HepG2 (cell line): Measurements from ENCODE around the gene VAPB. TPM values are rescaled to one million over a fixed set of nuclear protein-coding genes. Genes with fewer than 3 reads are reported as not detected.

ENCODE experiments used
- ATAC-seq: fragments of 200-7000 bp; cut with Tn5 transposase; 3 replicates; pipeline ENCODE4 v1.9.1; 2020; ENCODE audit warnings: mild to moderate bottlenecking, moderate library complexity
- BruUV-seq: library from RNA; stranded (reverse); fragments of 400-500 nt; replicated peaks from 2 replicates; lab custom pipeline; 2021; lab: Mats Ljungman, UMichigan
- CTCF ChIA-PET: fragments of 300-600 bp; formaldehyde crosslinking; extraction: SDS; loops from one replicate; lab custom pipeline; 2021; ENCODE audit warnings: low total read pairs, inconsistent platforms, low intra/inter-chr PET ratio; lab: Yijun Ruan, JAX
- POLR2A ChIA-PET: fragments of 350-600 bp; sonication (Branson Sonifier 250); formaldehyde crosslinking; loops from one replicate; lab custom pipeline; 2020; ENCODE audit warnings: antibody characterized with exemption, inconsistent platforms; lab: Yijun Ruan, JAX
- DNase-seq: peaks from one replicate; pipeline ENCODE4 v3.0.0-alpha.2; 2015; ENCODE audit warnings: low spot score
- FAIRE-seq: peaks from 3 replicates; lab custom pipeline; 2011; peaks lifted over from hg19 to GRCh38; lab: Jason Lieb, UNC
- H2AFZ ChIP-seq: one replicate; pipeline ENCODE4 v1.6.1; 2011; ENCODE audit warnings: low read length, inconsistent platforms
- H3K27ac ChIP-seq: fragments of 300-600 bp; 3 replicates; pipeline ENCODE4 v1.8.0; 2011; ENCODE audit warnings: mixed run types, mild to moderate bottlenecking, mixed read lengths, low read length, inconsistent platforms; ENCODE audit not compliant: insufficient read depth; ENCODE audit errors: extremely low read length
- H3K27me3 ChIP-seq, 2 experiments: fragments of 200-600 bp in 1 of 2; 2 replicates in 1 of 2; 3 replicates in 1 of 2; pipeline versions ENCODE4 v1.6.0 to v1.8.0; 2011; ENCODE audit warnings: low read length in 2 of 2, mild to moderate bottlenecking in 2 of 2, moderate library complexity in 2 of 2, inconsistent platforms in 1 of 2; ENCODE audit not compliant: insufficient read depth in 2 of 2, control insufficient read depth in 1 of 2
- H3K36me3 ChIP-seq, 2 experiments: fragments of 200-600 bp in 1 of 2; replicated peaks in 1 of 2; 2 replicates in 1 of 2; 3 replicates in 1 of 2; pipeline versions ENCODE4 v1.5.1 to v1.8.0; 2011; ENCODE audit warnings: low read length in 2 of 2, inconsistent platforms in 1 of 2; ENCODE audit not compliant: insufficient read depth in 2 of 2, control insufficient read depth in 1 of 2
- H3K4me1 ChIP-seq: 2 replicates; pipeline ENCODE4 v1.5.1; 2012; ENCODE audit warnings: low read length, inconsistent platforms; ENCODE audit not compliant: insufficient read depth
- H3K4me2 ChIP-seq: 2 replicates; pipeline ENCODE4 v1.6.0; 2011; ENCODE audit warnings: low read depth, low read length, inconsistent platforms
- H3K4me3 ChIP-seq, 3 experiments: fragments of 200-600 bp in 1 of 3; sonication (generic), shearing (Covaris generic) in 1 of 3; replicated peaks in 1 of 3; 2 replicates each; pipeline ENCODE4 v1.5.1; 2011 to 2016; ENCODE audit warnings: low read length in 3 of 3, inconsistent platforms in 2 of 3, low read depth in 2 of 3, mild to moderate bottlenecking in 2 of 3, control low read depth in 1 of 3, mixed read lengths in 1 of 3; ENCODE audit not compliant: insufficient read depth in 1 of 3
- H3K79me2 ChIP-seq: one replicate; pipeline ENCODE4 v1.6.1; 2011; ENCODE audit warnings: low read length, inconsistent platforms; ENCODE audit not compliant: insufficient read depth
- H3K9ac ChIP-seq: 2 replicates; pipeline ENCODE4 v1.6.0; 2011; ENCODE audit warnings: mild to moderate bottlenecking, low read depth, low read length, inconsistent platforms; ENCODE audit not compliant: insufficient read depth
- H3K9me3 ChIP-seq: 2 replicates; pipeline ENCODE4 v1.5.1; 2012; ENCODE audit warnings: mild to moderate bottlenecking, low read length
- H4K20me1 ChIP-seq: 2 replicates; pipeline ENCODE4 v1.6.0; 2011; ENCODE audit warnings: inconsistent platforms, mild to moderate bottlenecking, low read length, moderate library complexity; ENCODE audit not compliant: insufficient read depth
- REL ChIP-seq: sonication (generic); formaldehyde crosslinking; conservative IDR thresholded peaks from 2 replicates; pipeline ENCODE4 v1.8.0; 2022; ENCODE audit warnings: mild to moderate bottlenecking, missing genetic modification reagents, moderate library complexity
- ZNF615 ChIP-seq: sonication (generic); formaldehyde crosslinking; IDR thresholded peaks from 2 replicates; pipeline ENCODE4 v1.5.0; 2020; ENCODE audit warnings: mild to moderate bottlenecking, missing genetic modification reagents, borderline replicate concordance
- WGBS: methylation state at CpG from one replicate; pipeline ENCODE4 v1.1.6; 2017; ENCODE audit warnings: low lambda C conversion rate; 5-methylcytosine and 5-hydroxymethylcytosine counted together
- in situ Hi-C: cut with HindIII; loops from 2 replicates; pipeline ENCODE4 v1.10.0; 2017; ENCODE audit warnings: low pct_unique_long_range_greater_than_20kb; ENCODE audit not compliant: extremely low pct_ligation_motif_present
- intact Hi-C: fragments of 100-400 bp; cut with micrococcal nuclease; formaldehyde crosslinking; loops from one replicate; pipeline ENCODE4 v1.10.0; 2022; ENCODE audit not compliant: unreplicated experiment
- polyA plus RNA-seq, 8 experiments: library from polyadenylated mRNA; depleted of rRNA in 3 of 8; stranded (reverse) in 7 of 8; unstranded in 1 of 8; fragments of >200 nt; fragmentation: Illumina TruSeq in 4 of 8; extraction: Trizol in 4 of 8; gene quantifications; 2 replicates each; pipeline versions ENCODE4 v1.2.1 to v1.2.3, GENCODE V29; 2011 to 2016; ENCODE audit warnings: low read depth in 4 of 8, missing spikeins in 1 of 8, mixed read lengths in 1 of 8; ENCODE audit not compliant: insufficient read depth in 1 of 8
- total RNA-seq, 5 experiments: library from RNA; depleted of rRNA; stranded (reverse); fragments of >200 nt; fragmentation: Illumina TruSeq; extraction: Trizol; gene quantifications; 2 replicates each; pipeline ENCODE4 v1.2.3, GENCODE V29; 2016; ENCODE audit warnings: low read depth in 1 of 5
- TF ChIP-seq, protein P1 (sequence below): sonication (generic); formaldehyde crosslinking; IDR thresholded peaks from 2 replicates; pipeline ENCODE4 v1.4.0; 2020; ENCODE audit warnings: missing genetic modification reagents, mild to moderate bottlenecking, borderline replicate concordance
- TF ChIP-seq, protein P2 (sequence below), 2 experiments: fragments of 450-650 bp in 1 of 2; sonication (generic) in 1 of 2; formaldehyde crosslinking in 1 of 2; IDR thresholded peaks; 2 replicates each; pipeline versions ENCODE4 v1.6.1 to v1.8.0; 2016 to 2022; ENCODE audit warnings: antibody characterized with exemption in 1 of 2, mild to moderate bottlenecking in 1 of 2, missing genetic modification reagents in 1 of 2

The VAPB gene
- total and polyA plus RNA-seq, 2 of the 13 experiments (the other 11 are each of a cell fraction or from before 2014, with no cell fraction given) = 18.6 to 48.5 TPM

DNA sequence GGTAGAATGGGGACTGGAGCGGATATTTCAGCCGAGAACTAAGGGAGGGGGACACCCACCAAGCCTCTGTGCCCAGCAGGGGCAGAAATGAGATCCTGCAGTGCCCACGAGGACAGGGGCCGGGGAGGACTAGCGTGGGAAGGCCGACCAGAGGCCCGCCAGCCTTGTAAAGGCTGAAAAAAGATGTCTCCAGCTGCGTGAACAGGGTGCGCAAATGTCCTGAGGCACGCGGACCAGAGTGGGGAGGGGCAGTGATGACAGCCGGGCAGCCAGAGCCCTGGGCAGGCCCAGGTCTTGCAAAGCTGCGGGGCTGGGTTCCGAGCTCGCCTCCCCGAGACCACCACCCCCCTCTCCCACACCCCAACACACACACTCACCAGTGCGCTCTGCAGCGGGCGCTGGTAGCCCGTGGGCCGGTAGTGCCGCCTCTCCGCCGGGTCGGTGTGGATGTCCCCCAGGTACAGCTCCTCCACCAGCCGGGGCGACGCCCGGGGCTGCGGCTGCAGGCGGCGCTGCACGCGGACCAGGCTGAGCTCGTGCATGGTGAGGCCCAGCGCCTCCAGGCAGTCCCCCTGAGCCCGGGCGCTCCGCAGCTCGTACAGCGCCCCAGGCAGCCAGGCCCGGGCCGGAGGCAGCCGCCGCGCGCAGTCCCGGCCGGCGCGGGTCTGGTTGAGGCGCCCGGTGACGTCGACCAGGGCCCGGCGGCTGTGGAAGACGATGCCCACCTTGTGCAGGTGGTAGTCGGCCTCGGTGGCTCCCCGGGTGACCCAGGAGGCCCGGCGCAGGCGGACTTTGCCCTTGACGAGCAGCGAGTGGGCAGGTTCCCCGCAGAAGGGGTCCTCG is 77.9 kb downstream of the VAPB start (continued):
- TF ChIP-seq, protein P1, sequence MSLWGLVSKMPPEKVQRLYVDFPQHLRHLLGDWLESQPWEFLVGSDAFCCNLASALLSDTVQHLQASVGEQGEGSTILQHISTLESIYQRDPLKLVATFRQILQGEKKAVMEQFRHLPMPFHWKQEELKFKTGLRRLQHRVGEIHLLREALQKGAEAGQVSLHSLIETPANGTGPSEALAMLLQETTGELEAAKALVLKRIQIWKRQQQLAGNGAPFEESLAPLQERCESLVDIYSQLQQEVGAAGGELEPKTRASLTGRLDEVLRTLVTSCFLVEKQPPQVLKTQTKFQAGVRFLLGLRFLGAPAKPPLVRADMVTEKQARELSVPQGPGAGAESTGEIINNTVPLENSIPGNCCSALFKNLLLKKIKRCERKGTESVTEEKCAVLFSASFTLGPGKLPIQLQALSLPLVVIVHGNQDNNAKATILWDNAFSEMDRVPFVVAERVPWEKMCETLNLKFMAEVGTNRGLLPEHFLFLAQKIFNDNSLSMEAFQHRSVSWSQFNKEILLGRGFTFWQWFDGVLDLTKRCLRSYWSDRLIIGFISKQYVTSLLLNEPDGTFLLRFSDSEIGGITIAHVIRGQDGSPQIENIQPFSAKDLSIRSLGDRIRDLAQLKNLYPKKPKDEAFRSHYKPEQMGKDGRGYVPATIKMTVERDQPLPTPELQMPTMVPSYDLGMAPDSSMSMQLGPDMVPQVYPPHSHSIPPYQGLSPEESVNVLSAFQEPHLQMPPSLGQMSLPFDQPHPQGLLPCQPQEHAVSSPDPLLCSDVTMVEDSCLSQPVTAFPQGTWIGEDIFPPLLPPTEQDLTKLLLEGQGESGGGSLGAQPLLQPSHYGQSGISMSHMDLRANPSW (CRISPR knock-in tag) = no peak
- no peak for TF ChIP-seq ZNF615 (CRISPR knock-in tag)

DNA sequence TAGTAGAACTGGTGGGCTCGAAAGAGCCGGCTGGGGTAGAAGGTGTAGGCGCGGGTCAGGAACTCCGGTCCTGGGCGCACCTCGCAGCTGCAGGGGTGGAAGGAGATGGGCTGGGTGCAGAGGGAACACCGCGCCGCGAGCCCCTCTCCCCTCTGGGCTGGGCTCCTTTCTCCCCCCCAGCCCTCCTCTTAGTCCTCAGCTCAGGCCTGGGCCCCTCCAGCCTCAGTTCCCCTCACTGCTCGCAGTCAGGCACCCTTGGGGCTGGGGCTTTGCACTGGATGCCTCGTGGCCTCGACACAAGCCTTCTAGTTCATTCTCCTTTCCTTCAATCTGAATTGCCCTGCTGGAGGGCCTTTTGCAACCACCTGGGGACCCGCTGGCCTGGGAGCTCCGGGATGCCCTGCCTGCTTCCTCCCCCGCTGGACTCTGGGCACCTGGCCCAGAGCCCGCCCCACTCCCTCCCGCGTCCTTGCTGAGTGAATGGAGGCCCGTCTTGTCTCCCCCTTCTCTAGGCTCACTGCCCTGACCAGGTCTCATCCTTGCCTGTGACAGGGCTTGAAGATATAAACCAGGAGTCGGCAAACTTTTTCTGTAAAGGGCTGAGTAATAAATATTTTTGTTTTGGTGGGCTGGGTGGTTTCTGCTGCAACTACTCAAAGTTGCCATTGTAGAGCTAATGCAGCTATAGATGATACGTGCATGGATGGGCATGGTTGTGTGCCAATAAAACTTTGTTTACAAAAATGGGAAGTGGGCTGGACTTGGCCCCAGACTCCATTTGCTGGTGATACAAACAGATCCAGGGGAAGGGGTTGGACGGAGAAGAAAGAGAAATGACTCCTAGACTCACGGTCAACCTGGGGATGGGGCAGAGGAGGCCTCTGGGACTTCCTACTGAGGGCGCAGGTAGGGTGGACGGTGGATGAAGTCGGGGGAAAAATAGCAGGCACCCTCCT is 78.8 kb downstream of the VAPB start:
- FAIRE-seq = no peak
- intact Hi-C loops = no loop called here
- 52% methylated on average over 28 of the region's 28 CpGs for WGBS
- peak; percentile 36 for ATAC-seq
- no peak overlapping the region for H2AFZ ChIP-seq
- H3K9me3 ChIP-seq = no peaks in the 10 kb centered on the region
- CTCF ChIA-PET = no interaction called here
- BruUV-seq = no TSS peak
- no peak overlapping the region for H3K27ac ChIP-seq
- no peaks in the 10 kb centered on the region for H3K36me3 ChIP-seq
- no peaks in the 10 kb centered on the region for H3K79me2 ChIP-seq
- DNase-seq = no peak
- POLR2A ChIA-PET = no interaction called here
- H3K4me2 ChIP-seq = no peak overlapping the region
- H3K4me1 ChIP-seq = no peaks in the 10 kb centered on the region
- H4K20me1 ChIP-seq = no peaks in the 10 kb centered on the region; the same call in 1 of the 2 replicates
- H3K9ac ChIP-seq = no peak overlapping the region
- in situ Hi-C loops = no loop called here
- H3K27me3 ChIP-seq = peaks cover 0 to 29% of the 10 kb centered on the region in 2 experiments; a peak in 4 of 5 replicates
- no peak overlapping the region for H3K4me3 ChIP-seq
- TF ChIP-seq, protein P2, sequence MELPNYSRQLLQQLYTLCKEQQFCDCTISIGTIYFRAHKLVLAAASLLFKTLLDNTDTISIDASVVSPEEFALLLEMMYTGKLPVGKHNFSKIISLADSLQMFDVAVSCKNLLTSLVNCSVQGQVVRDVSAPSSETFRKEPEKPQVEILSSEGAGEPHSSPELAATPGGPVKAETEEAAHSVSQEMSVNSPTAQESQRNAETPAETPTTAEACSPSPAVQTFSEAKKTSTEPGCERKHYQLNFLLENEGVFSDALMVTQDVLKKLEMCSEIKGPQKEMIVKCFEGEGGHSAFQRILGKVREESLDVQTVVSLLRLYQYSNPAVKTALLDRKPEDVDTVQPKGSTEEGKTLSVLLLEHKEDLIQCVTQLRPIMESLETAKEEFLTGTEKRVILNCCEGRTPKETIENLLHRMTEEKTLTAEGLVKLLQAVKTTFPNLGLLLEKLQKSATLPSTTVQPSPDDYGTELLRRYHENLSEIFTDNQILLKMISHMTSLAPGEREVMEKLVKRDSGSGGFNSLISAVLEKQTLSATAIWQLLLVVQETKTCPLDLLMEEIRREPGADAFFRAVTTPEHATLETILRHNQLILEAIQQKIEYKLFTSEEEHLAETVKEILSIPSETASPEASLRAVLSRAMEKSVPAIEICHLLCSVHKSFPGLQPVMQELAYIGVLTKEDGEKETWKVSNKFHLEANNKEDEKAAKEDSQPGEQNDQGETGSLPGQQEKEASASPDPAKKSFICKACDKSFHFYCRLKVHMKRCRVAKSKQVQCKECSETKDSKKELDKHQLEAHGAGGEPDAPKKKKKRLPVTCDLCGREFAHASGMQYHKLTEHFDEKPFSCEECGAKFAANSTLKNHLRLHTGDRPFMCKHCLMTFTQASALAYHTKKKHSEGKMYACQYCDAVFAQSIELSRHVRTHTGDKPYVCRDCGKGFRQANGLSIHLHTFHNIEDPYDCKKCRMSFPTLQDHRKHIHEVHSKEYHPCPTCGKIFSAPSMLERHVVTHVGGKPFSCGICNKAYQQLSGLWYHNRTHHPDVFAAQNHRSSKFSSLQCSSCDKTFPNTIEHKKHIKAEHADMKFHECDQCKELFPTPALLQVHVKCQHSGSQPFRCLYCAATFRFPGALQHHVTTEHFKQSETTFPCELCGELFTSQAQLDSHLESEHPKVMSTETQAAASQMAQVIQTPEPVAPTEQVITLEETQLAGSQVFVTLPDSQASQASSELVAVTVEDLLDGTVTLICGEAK (IDR thresholded peaks at IDR 0.05) = no peak
- TF ChIP-seq, protein P2 (CRISPR knock-in tag; IDR thresholded peaks at IDR 0.05) = peak; percentile 66; the same call in 1 of the 2 replicates
- TF ChIP-seq REL (CRISPR knock-in tag) = no peak
